Ovary (tissue), 9 donors: ENCODE data around the gene HOMER2. TPM values are rescaled to one million over a fixed set of nuclear protein-coding genes. Genes with fewer than 3 reads are reported as not detected.
"Not testable (repeated sequence)": the region's sequence is repeated elsewhere in the genome, so short reads cannot be mapped to it uniquely, and the experiment has no call there.

Experiments used
- DNase-seq, 5 donors: peaks; one replicate each; pipeline ENCODE4 v3.0.0-alpha.2; 2019 to 2020
- H3K27ac ChIP-seq, 2 donors: fragments of 200-600 bp; one replicate each; pipeline versions ENCODE4 v1.5.1 to v1.8.0; 2019 to 2022
- H3K27me3 ChIP-seq: fragments of 200-600 bp; one replicate; pipeline ENCODE4 v1.8.0; 2022
- H3K36me3 ChIP-seq: fragments of 200-600 bp; sonication (generic); one replicate; pipeline ENCODE4 v1.5.1; 2019
- H3K4me1 ChIP-seq: one replicate; pipeline ENCODE4 v1.8.1; 2013; ENCODE audit warnings: mild to moderate bottlenecking, moderate library complexity; ENCODE audit not compliant: insufficient read depth
- H3K4me3 ChIP-seq: fragments of 200-600 bp; sonication (generic); one replicate; pipeline ENCODE4 v1.5.1; 2017
- H3K9me3 ChIP-seq, 2 donors: fragments of 200-600 bp in 1 of 2; sonication (generic) in 1 of 2; one replicate each; pipeline versions ENCODE4 v1.5.1 to v1.8.1; 2013 to 2019; ENCODE audit warnings: mild to moderate bottlenecking in 1 of 2, moderate library complexity in 1 of 2
- CTCF ChIP-seq, 3 donors: fragments of 450-650 bp in 2 of 3; fragments of 200-600 bp in 1 of 3; IDR thresholded peaks; one replicate each; pipeline versions ENCODE4 v1.5.1 to v1.8.0; 2016 to 2022; ENCODE audit warnings: antibody characterized with exemption in 3 of 3, mild to moderate bottlenecking in 1 of 3
- EP300 ChIP-seq: sonication (generic); formaldehyde crosslinking; IDR thresholded peaks from one replicate; pipeline ENCODE4 v1.6.1; 2017; ENCODE audit warnings: antibody characterized with exemption
- POLR2A ChIP-seq: fragments of 450-650 bp; IDR thresholded peaks from one replicate; pipeline ENCODE4 v1.6.1; 2017; ENCODE audit warnings: antibody characterized with exemption, mild to moderate bottlenecking, moderate library complexity
- whole genome bisulfite sequencing, 3 donors: extraction: QIAGEN DNeasy Blood & Tissue Kit in 1 of 3; methylation state at CpG; one replicate each; pipeline versions ENCODE4 v1.1.5 to v1.1.7; 2013 to 2017; 5-methylcytosine and 5-hydroxymethylcytosine counted together
- intact Hi-C, 4 donors: fragments of 100-400 bp; cut with DNase I; formaldehyde crosslinking; loops; one replicate each; pipeline versions ENCODE4 v1.11.0 to v1.15.1; 2022 to 2023
- polyA plus RNA-seq, 2 donors: library from polyadenylated mRNA; stranded (reverse); fragments of 200-250 nt in 1 of 2; fragments of 350-450 nt in 1 of 2; fragmentation: Illumina TruSeq in 1 of 2; extraction: RNeasy Lipid Tissue Mini Kit (QIAGEN cat#74804) in 1 of 2; gene quantifications; one replicate each; pipeline ENCODE4 v1.2.3, GENCODE V29; 2013 to 2014
- total RNA-seq, 7 donors: library from RNA; depleted of rRNA in 2 of 7; stranded (reverse); fragments of >200 nt in 2 of 7; fragmentation: NEBNext Ultra II Directional in 3 of 7; extraction: Animal tissue kit (Norgen Biotek cat#: 25700) in 3 of 7; gene quantifications; one replicate each; pipeline versions ENCODE4 v1.1.0 to v1.2.4, GENCODE V29; 2016 to 2023
- donor health status: DM: no; HTN: no; CAD: no; lungs with moderate emphysema.
- donor health status: DM: no; HTN: no; CAD: no.
- donor health status: Bipolar disorder and iron deficiency.
- donor health status: DM: yes; HTN: yes; CAD: no.
- donor health status: DM: no; HTN: no; CAD: no.
- donor health status: DM: yes; HTN: yes; CAD: no.

Gene HOMER2
- total and polyA plus RNA-seq, 9 donors, result 3.0 to 60.8 (median 11.0) TPM

DNA sequence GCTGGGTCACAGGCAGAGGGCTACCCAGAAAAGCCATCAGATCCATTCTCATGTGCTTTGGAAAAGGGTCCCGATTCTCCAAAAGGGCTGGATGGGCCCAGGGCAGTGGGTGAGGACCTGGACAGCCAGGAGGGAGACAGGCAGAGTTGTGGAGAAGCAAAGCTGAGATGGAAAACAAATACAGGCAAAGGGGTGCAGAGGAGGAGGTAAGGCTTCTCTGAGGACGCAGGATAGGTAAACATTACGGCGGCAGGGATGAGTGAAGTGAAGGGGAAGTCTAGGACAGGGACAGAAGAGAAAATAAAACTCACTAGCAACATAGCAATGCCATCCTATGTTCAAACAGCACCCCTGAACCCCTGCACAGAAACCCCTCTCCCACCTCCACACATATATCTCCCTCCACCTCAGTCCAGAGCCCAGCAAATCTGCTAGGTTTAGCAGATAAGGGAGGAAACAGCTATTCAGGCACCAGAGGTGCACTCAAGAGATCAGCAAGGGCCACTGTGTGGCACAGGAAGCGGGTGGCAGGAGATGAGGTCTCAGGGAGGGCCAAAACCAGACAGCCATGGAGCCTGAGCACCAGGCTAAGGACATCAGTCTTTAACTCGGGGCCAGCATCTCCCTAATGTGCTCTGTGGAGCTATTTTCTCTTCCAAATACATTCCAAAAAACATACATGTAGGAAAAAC, 51.3 kb downstream of the HOMER2 start:
- no peak for TF ChIP-seq POLR2A
- no peak for TF ChIP-seq EP300
- TF ChIP-seq CTCF (IDR thresholded peaks at IDR 0.05), result no peak
- Histone ChIP-seq H3K4me1 (no peaks in the 10 kb centered on the region), H3K36me3 (no peaks in the 10 kb centered on the region), H3K27me3 (no peaks in the 10 kb centered on the region), H3K9me3 (no peaks in the 10 kb centered on the region), H3K27ac (no peak overlapping the region), H3K4me3 (no peak overlapping the region)
- intact Hi-C loops, result no loop called here
- DNase-seq, result no peak
- 59 to 77% (median 72%) methylated on average over 6 of the region's 6 CpGs for WGBS, 3 donors

GRCh38 chr15:82900511-82901060, 51.9 kb downstream of the HOMER2 start:
- TF ChIP-seq EP300, result no peak
- TF ChIP-seq POLR2A, result no peak
- no peak for TF ChIP-seq CTCF (IDR thresholded peaks at IDR 0.05)
- intact Hi-C loops, result no loop called here
- H3K36me3 ChIP-seq, result no peaks in the 10 kb centered on the region
- no peaks in the 10 kb centered on the region for H3K27me3 ChIP-seq
- 0 to 55% (median 50%) methylated on average over 1 of the region's 1 CpG for WGBS, 3 donors
- no peaks in the 10 kb centered on the region for H3K9me3 ChIP-seq
- H3K4me1 ChIP-seq, result no peaks in the 10 kb centered on the region
- no peak for DNase-seq
- no peak overlapping the region for H3K27ac ChIP-seq
- no peak overlapping the region for H3K4me3 ChIP-seq

- WGBS, 3 donors, result 84 to 95% (median 94%) methylated on average over 2 of the region's 2 CpGs
- Histone ChIP-seq H3K36me3 (no peaks in the 10 kb centered on the region), H3K27me3 (no peaks in the 10 kb centered on the region), H3K27ac (no peak overlapping the region), H3K4me3 (no peak overlapping the region), H3K4me1 (no peaks in the 10 kb centered on the region), H3K9me3 (no peaks in the 10 kb centered on the region)
- intact Hi-C loops, result no loop called here
- no peak for TF ChIP-seq POLR2A
- DNase-seq, result no peak
These were observed 53.6 kb downstream of the HOMER2 start for GRCh38 chr15:82898961-82899360.

- Histone ChIP-seq H3K4me1 (no peaks in the 10 kb centered on the region), H3K4me3 (no peak overlapping the region), H3K36me3 (no peaks in the 10 kb centered on the region), H3K27me3 (no peaks in the 10 kb centered on the region), H3K9me3 (no peaks in the 10 kb centered on the region), H3K27ac (no peak overlapping the region)
- no peak for DNase-seq
- intact Hi-C loops, result no loop called here
- TF ChIP-seq CTCF (IDR thresholded peaks at IDR 0.05) (no peak), EP300 (no peak), POLR2A (no peak)
- 94 to 97% (median 96%) methylated on average over 5 of the region's 5 CpGs for WGBS, 3 donors
These were observed 56.5 kb downstream of the HOMER2 start for GRCh38 chr15:82895983-82896382.

- H3K27me3 ChIP-seq, result no peaks in the 10 kb centered on the region
- intact Hi-C loops, result no loop called here
- no peak for TF ChIP-seq EP300
- no peak for TF ChIP-seq POLR2A
- no peak overlapping the region for H3K4me3 ChIP-seq
- no peaks in the 10 kb centered on the region for H3K4me1 ChIP-seq
- DNase-seq, result no peak
- no peaks in the 10 kb centered on the region for H3K36me3 ChIP-seq
- H3K9me3 ChIP-seq, result no peaks in the 10 kb centered on the region
- 7 to 9% (median 9%) methylated on average over 4 of the region's 4 CpGs for WGBS, 3 donors
- no peak overlapping the region for H3K27ac ChIP-seq
These were observed 57.5 kb downstream of the HOMER2 start for GRCh38 chr15:82894971-82895520.

GRCh38 chr15:82893473-82893872, 59.0 kb downstream of the HOMER2 start:
- H3K27me3 ChIP-seq, H3K4me3 ChIP-seq, H3K36me3 ChIP-seq, H3K4me1 ChIP-seq, intact Hi-C loops, DNase-seq, H3K9me3 ChIP-seq, H3K27ac ChIP-seq: not testable (repeated sequence)
- 92 to 97% (median 94%) methylated on average over 12 of the region's 12 CpGs for whole genome bisulfite sequencing, 3 donors
